PFSK-1 (cell line): Measurements from ENCODE around the gene NEK10. TPM values are rescaled to one million over a fixed set of nuclear protein-coding genes. Genes with fewer than 3 reads are reported as not detected.

ENCODE experiments used
- FOXP2 ChIP-seq: optimal IDR thresholded peaks from 2 replicates; pipeline ENCODE3; 2011; ENCODE audit warnings: borderline replicate concordance, control low read depth, inconsistent platforms; ENCODE audit not compliant: insufficient read depth; ENCODE audit errors: extremely low read length, extremely low read depth
- POLR2AphosphoS5 ChIP-seq: IDR thresholded peaks from 2 replicates; pipeline ENCODE4 v1.6.1; 2012; ENCODE audit warnings: low read depth, mild to moderate bottlenecking, control low read depth, low read length, moderate library complexity
- SIN3A ChIP-seq: IDR thresholded peaks from 2 replicates; pipeline ENCODE4 v1.6.1; 2012; ENCODE audit warnings: mild to moderate bottlenecking, low read length, moderate library complexity, borderline replicate concordance; ENCODE audit not compliant: insufficient read depth
- TAF1 ChIP-seq: IDR thresholded peaks from 2 replicates; pipeline ENCODE4 v1.6.1; 2012; ENCODE audit warnings: low read length, control low read depth, borderline replicate concordance; ENCODE audit not compliant: insufficient read depth
- polyA plus RNA-seq: library from polyadenylated mRNA; unstranded; fragments of >200 nt; gene quantifications from one replicate; pipeline ENCODE4 v1.2.1, GENCODE V29; 2012; ENCODE audit warnings: low read depth, missing spikeins; ENCODE audit not compliant: insufficient read length
- TF ChIP-seq, protein P1 (sequence below), 2 experiments: IDR thresholded peaks; 2 replicates each; pipeline versions ENCODE4 v1.6.1 to v1.8.0; 2011 to 2012; ENCODE audit warnings: low read depth in 2 of 2, low read length in 2 of 2, control low read depth in 1 of 2, inconsistent platforms in 1 of 2, mild to moderate bottlenecking in 1 of 2, moderate library complexity in 1 of 2; ENCODE audit not compliant: insufficient read depth in 1 of 2

NEK10 gene
- not detected for polyA plus RNA-seq

- TF ChIP-seq SIN3A = peak; percentile 96; the same call in 1 of the 2 replicates
- TF ChIP-seq POLR2AphosphoS5 = no peak
- TF ChIP-seq, protein P1, sequence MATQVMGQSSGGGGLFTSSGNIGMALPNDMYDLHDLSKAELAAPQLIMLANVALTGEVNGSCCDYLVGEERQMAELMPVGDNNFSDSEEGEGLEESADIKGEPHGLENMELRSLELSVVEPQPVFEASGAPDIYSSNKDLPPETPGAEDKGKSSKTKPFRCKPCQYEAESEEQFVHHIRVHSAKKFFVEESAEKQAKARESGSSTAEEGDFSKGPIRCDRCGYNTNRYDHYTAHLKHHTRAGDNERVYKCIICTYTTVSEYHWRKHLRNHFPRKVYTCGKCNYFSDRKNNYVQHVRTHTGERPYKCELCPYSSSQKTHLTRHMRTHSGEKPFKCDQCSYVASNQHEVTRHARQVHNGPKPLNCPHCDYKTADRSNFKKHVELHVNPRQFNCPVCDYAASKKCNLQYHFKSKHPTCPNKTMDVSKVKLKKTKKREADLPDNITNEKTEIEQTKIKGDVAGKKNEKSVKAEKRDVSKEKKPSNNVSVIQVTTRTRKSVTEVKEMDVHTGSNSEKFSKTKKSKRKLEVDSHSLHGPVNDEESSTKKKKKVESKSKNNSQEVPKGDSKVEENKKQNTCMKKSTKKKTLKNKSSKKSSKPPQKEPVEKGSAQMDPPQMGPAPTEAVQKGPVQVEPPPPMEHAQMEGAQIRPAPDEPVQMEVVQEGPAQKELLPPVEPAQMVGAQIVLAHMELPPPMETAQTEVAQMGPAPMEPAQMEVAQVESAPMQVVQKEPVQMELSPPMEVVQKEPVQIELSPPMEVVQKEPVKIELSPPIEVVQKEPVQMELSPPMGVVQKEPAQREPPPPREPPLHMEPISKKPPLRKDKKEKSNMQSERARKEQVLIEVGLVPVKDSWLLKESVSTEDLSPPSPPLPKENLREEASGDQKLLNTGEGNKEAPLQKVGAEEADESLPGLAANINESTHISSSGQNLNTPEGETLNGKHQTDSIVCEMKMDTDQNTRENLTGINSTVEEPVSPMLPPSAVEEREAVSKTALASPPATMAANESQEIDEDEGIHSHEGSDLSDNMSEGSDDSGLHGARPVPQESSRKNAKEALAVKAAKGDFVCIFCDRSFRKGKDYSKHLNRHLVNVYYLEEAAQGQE (IDR thresholded peaks at IDR 0.05; ENCODE audit: insufficient read depth in 1 of 2, low read depth in 2 of 2, low read length in 2 of 2) = no peak
- no peak for TF ChIP-seq TAF1
- no peak for TF ChIP-seq FOXP2
Observed at GRCh38 chr3:27368831-27369607, at the start of gene NEK10. NEK10 (minus strand) TSS chr3:27369383; CDS start chr3:27352882, 16,501 bp downstream.

GRCh38 chr3:27415202-27415601, 46.0 kb upstream of the NEK10 start:
- TF ChIP-seq, protein P1 (IDR thresholded peaks at IDR 0.05; ENCODE audit: insufficient read depth in 1 of 2, low read depth in 2 of 2, low read length in 2 of 2) = no peak
- no peak for TF ChIP-seq FOXP2
- no peak for TF ChIP-seq SIN3A

DNA sequence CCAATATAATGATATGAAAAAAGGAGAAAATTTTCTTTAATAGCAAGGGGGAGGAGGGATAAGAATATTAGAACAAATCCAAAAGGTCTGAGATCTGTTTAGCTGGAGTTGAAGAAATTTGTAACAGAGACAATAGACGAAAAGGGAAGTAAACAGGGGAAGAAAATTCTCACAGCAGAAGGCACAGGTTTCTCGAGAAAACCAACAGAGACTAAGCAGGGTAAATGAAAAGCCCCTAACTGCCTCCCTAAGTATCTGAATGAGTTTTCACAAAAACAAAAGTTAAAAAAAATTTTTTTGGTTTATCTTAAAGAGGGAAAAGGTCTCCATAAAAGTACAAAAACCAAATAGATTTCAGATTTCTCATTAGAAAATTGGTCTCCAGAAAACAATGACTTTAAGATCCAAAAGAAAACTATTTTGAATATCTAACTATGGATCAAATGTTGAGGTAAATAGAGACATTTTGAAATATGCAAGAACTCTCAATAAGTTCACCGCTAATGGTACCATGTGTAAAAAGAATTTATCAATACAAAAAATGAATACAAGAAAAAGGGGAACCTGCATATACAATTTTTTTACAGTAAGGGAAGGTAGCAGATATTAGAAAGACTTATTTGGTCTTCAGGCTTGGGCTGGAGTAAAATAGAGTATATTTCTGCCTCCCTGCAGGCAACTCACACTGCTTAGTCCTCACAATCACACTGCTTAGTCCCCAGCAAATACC, 23.9 kb upstream of the NEK10 start:
- no peak for TF ChIP-seq FOXP2

- TF ChIP-seq FOXP2 = no peak
- no peak for TF ChIP-seq POLR2AphosphoS5
- TF ChIP-seq SIN3A = no peak
- no peak for TF ChIP-seq TAF1
- TF ChIP-seq, protein P1 (IDR thresholded peaks at IDR 0.05; ENCODE audit: insufficient read depth in 1 of 2, low read depth in 2 of 2, low read length in 2 of 2) = no peak
Observed at GRCh38 chr3:27391796-27392195, 22.6 kb upstream of the NEK10 start.

- TF ChIP-seq POLR2AphosphoS5 (no peak), TAF1 (no peak), SIN3A (no peak), FOXP2 (no peak)
- TF ChIP-seq, protein P1 (IDR thresholded peaks at IDR 0.05; ENCODE audit: insufficient read depth in 1 of 2, low read depth in 2 of 2, low read length in 2 of 2) = no peak
Observed at GRCh38 chr3:27387625-27388024, 18.4 kb upstream of the NEK10 start.
